WTC11 (cell line): Measurements from ENCODE around the gene TSHZ3. TPM values are rescaled to one million over a fixed set of nuclear protein-coding genes. Genes with fewer than 3 reads are reported as not detected.

ENCODE experiments used
- ATAC-seq: fragments of 200-7000 bp; cut with Tn5 transposase; 2 replicates; pipeline ENCODE4 v1.10.0; 2021; ENCODE audit warnings: mild to moderate bottlenecking, moderate library complexity
- CTCF ChIA-PET: fragments of 300-600 bp; sonication (Branson Sonifier 250); formaldehyde crosslinking; loops from one replicate; lab custom pipeline; 2021; ENCODE audit warnings: antibody characterized with exemption; lab: Charles Lee
- POLR2A ChIA-PET: fragments of 350-600 bp; sonication (Branson Sonifier 250); formaldehyde crosslinking; loops from one replicate; lab custom pipeline; 2021; ENCODE audit warnings: antibody characterized with exemption; lab: Charles Lee
- DNase-seq: peaks from one replicate; pipeline ENCODE4 v3.0.0; 2021; ENCODE audit warnings: low spot score
- H3K27ac Mint-ChIP-seq: 2 replicates; pipeline ENCODE4 v1.8.0; 2021; ENCODE audit warnings: mixed read lengths
- H3K27me3 Mint-ChIP-seq: 2 replicates; pipeline ENCODE4 v1.8.0; 2021; ENCODE audit warnings: low read depth, mild to moderate bottlenecking, moderate library complexity, mixed read lengths
- H3K36me3 Mint-ChIP-seq: 2 replicates; pipeline ENCODE4 v1.8.0; 2021; ENCODE audit warnings: mixed read lengths
- H3K4me1 Mint-ChIP-seq: 2 replicates; pipeline ENCODE4 v1.8.0; 2022; ENCODE audit warnings: mixed read lengths
- H3K4me3 Mint-ChIP-seq: 2 replicates; pipeline ENCODE4 v1.8.0; 2021; ENCODE audit warnings: mild to moderate bottlenecking, moderate library complexity, mixed read lengths
- H3K9me3 Mint-ChIP-seq: 2 replicates; pipeline ENCODE4 v1.8.0; 2021; ENCODE audit warnings: mixed read lengths
- ATF1 ChIP-seq: sonication (generic); formaldehyde crosslinking; IDR thresholded peaks from 2 replicates; pipeline ENCODE4 v1.8.1; 2023; ENCODE audit warnings: mild to moderate bottlenecking, moderate library complexity, missing genetic modification reagents
- ELF4 ChIP-seq: sonication (generic); formaldehyde crosslinking; IDR thresholded peaks from 2 replicates; pipeline ENCODE4 v1.8.1; 2022; ENCODE audit warnings: low read depth, mild to moderate bottlenecking, moderate library complexity, missing genetic modification reagents
- EMX1 ChIP-seq: fragments of 250-450 bp; sonication (Bioruptor Pico); IDR thresholded peaks from 2 replicates; pipeline ENCODE4 v1.8.0; 2021; ENCODE audit warnings: mild to moderate bottlenecking
- FOXK1 ChIP-seq: sonication (generic); formaldehyde crosslinking; IDR thresholded peaks from 2 replicates; pipeline ENCODE4 v1.8.0; 2022; ENCODE audit warnings: mild to moderate bottlenecking, moderate library complexity, missing genetic modification reagents
- IRF2 ChIP-seq: sonication (generic); formaldehyde crosslinking; IDR thresholded peaks from 2 replicates; pipeline ENCODE4 v1.8.0; 2022; ENCODE audit warnings: low read depth, missing genetic modification reagents, borderline replicate concordance
- PRRX2 ChIP-seq: fragments of 250-450 bp; sonication (Bioruptor Pico); IDR thresholded peaks from 2 replicates; pipeline ENCODE4 v1.8.0; 2021; ENCODE audit warnings: mild to moderate bottlenecking
- RORB ChIP-seq: fragments of 250-450 bp; sonication (Bioruptor Pico); IDR thresholded peaks from 2 replicates; pipeline ENCODE4 v1.9.0; 2021; ENCODE audit warnings: mild to moderate bottlenecking
- TEAD1 ChIP-seq: sonication (generic); formaldehyde crosslinking; IDR thresholded peaks from 2 replicates; pipeline ENCODE4 v1.8.0; 2022; ENCODE audit warnings: mild to moderate bottlenecking, missing genetic modification reagents
- ZNF219 ChIP-seq: sonication (generic); formaldehyde crosslinking; IDR thresholded peaks from 2 replicates; pipeline ENCODE4 v1.8.0; 2023; ENCODE audit warnings: missing genetic modification reagents, mild to moderate bottlenecking, borderline replicate concordance
- ZNF317 ChIP-seq: sonication (generic); formaldehyde crosslinking; IDR thresholded peaks from 2 replicates; pipeline ENCODE4 v1.8.1; 2023; ENCODE audit warnings: low read depth, mild to moderate bottlenecking, moderate library complexity, missing genetic modification reagents, borderline replicate concordance
- total RNA-seq: library from RNA; stranded (reverse); gene quantifications from 3 replicates; pipeline ENCODE4 v1.2.3, GENCODE V29; 2021
- TF ChIP-seq, protein P1 (sequence below): sonication (generic); formaldehyde crosslinking; IDR thresholded peaks from 2 replicates; pipeline ENCODE4 v1.8.1; 2023; ENCODE audit warnings: mild to moderate bottlenecking, missing genetic modification reagents
- TF ChIP-seq, protein P2 (sequence below): sonication (generic); formaldehyde crosslinking; IDR thresholded peaks from 2 replicates; pipeline ENCODE4 v1.8.1; 2022; ENCODE audit warnings: mild to moderate bottlenecking, moderate library complexity, missing genetic modification reagents
- TF ChIP-seq, protein P3 (sequence below): sonication (generic); formaldehyde crosslinking; IDR thresholded peaks from 2 replicates; pipeline ENCODE4 v1.8.0; 2022; ENCODE audit warnings: mild to moderate bottlenecking, missing genetic modification reagents
- TF ChIP-seq, protein P4 (sequence below): fragments of 200-600 bp; IDR thresholded peaks from 2 replicates; pipeline ENCODE4 v1.8.0; 2022; ENCODE audit warnings: antibody characterized with exemption
- TF ChIP-seq, protein P5 (sequence below): sonication (generic); formaldehyde crosslinking; conservative IDR thresholded peaks from 2 replicates; pipeline ENCODE4 v1.8.1; 2023; ENCODE audit warnings: mild to moderate bottlenecking, low read depth, missing genetic modification reagents, moderate library complexity
- TF ChIP-seq, protein P6 (sequence below): fragments of 250-450 bp; sonication (Bioruptor Pico); conservative IDR thresholded peaks from 2 replicates; pipeline ENCODE4 v1.9.0; 2021; ENCODE audit warnings: mild to moderate bottlenecking
- TF ChIP-seq, protein P7 (sequence below): fragments of 250-450 bp; sonication (Bioruptor Pico); IDR thresholded peaks from 2 replicates; pipeline ENCODE4 v1.9.0; 2021; ENCODE audit warnings: mild to moderate bottlenecking
- TF ChIP-seq, protein P8 (sequence below): sonication (generic); formaldehyde crosslinking; IDR thresholded peaks from 2 replicates; pipeline ENCODE4 v1.8.0; 2022; ENCODE audit warnings: mild to moderate bottlenecking, missing genetic modification reagents
- TF ChIP-seq, protein P9 (sequence below): sonication (generic); formaldehyde crosslinking; IDR thresholded peaks from 2 replicates; pipeline ENCODE4 v1.8.1; 2023; ENCODE audit warnings: mild to moderate bottlenecking, moderate library complexity, missing genetic modification reagents

Gene TSHZ3
- total RNA-seq, 1 experiment from 2014 or later = 21.4 TPM

DNA sequence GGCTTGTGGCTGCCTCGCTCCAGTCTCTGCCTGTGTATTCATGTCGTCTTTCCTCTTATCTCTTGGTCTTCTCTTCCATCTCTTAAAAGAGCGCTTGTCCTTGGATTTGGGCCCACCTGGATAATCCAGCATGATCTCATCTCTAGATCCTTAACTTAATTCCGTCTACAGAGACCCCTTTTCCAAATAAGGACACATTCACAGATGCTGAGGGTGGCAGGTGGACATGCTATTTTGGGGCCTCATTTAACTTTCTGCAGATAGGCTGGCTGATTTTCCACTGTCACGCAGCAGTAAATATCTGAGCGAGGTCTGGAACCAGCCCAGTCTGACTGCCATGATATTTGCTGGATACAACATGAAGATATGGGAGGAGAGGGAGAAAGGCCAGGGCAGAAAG, 41.5 kb upstream of the TSHZ3 start (continued):
- TF ChIP-seq, protein P1, sequence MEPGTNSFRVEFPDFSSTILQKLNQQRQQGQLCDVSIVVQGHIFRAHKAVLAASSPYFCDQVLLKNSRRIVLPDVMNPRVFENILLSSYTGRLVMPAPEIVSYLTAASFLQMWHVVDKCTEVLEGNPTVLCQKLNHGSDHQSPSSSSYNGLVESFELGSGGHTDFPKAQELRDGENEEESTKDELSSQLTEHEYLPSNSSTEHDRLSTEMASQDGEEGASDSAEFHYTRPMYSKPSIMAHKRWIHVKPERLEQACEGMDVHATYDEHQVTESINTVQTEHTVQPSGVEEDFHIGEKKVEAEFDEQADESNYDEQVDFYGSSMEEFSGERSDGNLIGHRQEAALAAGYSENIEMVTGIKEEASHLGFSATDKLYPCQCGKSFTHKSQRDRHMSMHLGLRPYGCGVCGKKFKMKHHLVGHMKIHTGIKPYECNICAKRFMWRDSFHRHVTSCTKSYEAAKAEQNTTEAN (CRISPR knock-in tag) = no peak

DNA sequence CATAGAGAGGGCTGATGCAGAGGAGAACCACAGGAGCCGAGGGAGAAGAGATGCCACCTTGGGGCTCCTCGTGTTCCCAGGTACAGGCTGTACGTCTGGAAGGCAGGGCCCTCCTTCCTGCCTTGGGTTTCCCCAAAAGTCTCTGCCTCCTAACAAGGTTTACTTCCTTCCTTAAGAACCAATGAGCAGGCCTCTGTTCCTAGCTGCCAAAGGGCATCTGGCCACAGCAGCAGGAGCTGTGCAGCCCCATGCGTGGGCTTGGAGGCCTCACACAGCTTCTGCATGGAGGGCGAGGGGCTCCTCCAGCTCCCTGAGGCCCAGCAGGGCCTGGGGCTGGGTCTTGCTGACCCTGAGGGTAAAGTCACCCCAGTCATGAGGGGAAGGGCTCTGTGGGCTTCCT, 40.6 kb upstream of the TSHZ3 start:
- H3K36me3 Mint-ChIP-seq = no peaks in the 10 kb centered on the region
- no peak overlapping the region for H3K27ac Mint-ChIP-seq
- DNase-seq = no peak
- ChIA-PET POLR2A (no interaction called here), CTCF (interaction anchor here (0.7 kb wide), 1 partner anchor 17 kb away, joined by 3 read pairs; no protein-coding TSS in a partner anchor)
- no peak for ATAC-seq
- no peak overlapping the region for H3K4me3 Mint-ChIP-seq
- no peaks in the 10 kb centered on the region for H3K9me3 Mint-ChIP-seq
- TF ChIP-seq, protein P2, sequence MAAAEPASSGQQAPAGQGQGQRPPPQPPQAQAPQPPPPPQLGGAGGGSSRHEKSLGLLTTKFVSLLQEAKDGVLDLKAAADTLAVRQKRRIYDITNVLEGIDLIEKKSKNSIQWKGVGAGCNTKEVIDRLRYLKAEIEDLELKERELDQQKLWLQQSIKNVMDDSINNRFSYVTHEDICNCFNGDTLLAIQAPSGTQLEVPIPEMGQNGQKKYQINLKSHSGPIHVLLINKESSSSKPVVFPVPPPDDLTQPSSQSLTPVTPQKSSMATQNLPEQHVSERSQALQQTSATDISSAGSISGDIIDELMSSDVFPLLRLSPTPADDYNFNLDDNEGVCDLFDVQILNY (CRISPR knock-in tag) = no peak
- H3K4me1 Mint-ChIP-seq = peaks cover 37% of the 10 kb centered on the region
- H3K27me3 Mint-ChIP-seq = no peaks in the 10 kb centered on the region

DNA sequence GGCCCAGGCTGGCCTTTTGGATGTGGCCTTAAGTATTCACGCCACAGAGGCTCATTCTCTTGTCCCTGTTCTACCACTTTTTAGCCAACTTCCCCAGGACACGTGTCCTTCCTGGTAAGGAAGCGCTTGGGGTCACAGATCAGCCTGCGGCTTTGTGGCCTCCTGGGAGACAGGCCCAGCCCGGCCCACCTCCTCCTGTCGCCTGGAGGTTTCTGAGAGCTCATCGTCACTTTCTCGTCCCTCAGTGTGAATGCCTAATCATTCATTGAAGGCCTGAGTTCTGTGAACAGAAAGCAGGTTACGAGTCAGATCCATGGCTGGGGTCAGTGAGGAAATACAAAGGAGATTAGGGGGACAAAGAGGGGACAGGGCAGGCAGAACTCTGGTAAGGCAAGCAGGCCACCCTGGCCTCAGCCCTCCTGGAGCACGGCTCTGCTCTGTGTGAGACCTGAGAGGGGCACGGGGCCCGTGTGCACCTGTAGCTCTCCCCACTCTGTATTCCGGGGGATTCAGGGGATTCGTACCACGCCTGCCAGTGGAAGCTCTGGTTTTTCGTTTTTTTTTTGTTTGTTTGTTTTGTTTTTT, 38.6 kb upstream of the TSHZ3 start:
- no peak for TF ChIP-seq ZNF317
- no peak for TF ChIP-seq IRF2 (CRISPR knock-in tag)
- TF ChIP-seq, protein P3, sequence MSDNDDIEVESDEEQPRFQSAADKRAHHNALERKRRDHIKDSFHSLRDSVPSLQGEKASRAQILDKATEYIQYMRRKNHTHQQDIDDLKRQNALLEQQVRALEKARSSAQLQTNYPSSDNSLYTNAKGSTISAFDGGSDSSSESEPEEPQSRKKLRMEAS (CRISPR knock-in tag) = no peak
- TF ChIP-seq, protein P4, sequence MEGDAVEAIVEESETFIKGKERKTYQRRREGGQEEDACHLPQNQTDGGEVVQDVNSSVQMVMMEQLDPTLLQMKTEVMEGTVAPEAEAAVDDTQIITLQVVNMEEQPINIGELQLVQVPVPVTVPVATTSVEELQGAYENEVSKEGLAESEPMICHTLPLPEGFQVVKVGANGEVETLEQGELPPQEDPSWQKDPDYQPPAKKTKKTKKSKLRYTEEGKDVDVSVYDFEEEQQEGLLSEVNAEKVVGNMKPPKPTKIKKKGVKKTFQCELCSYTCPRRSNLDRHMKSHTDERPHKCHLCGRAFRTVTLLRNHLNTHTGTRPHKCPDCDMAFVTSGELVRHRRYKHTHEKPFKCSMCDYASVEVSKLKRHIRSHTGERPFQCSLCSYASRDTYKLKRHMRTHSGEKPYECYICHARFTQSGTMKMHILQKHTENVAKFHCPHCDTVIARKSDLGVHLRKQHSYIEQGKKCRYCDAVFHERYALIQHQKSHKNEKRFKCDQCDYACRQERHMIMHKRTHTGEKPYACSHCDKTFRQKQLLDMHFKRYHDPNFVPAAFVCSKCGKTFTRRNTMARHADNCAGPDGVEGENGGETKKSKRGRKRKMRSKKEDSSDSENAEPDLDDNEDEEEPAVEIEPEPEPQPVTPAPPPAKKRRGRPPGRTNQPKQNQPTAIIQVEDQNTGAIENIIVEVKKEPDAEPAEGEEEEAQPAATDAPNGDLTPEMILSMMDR = no peak
- TF ChIP-seq, protein P5, sequence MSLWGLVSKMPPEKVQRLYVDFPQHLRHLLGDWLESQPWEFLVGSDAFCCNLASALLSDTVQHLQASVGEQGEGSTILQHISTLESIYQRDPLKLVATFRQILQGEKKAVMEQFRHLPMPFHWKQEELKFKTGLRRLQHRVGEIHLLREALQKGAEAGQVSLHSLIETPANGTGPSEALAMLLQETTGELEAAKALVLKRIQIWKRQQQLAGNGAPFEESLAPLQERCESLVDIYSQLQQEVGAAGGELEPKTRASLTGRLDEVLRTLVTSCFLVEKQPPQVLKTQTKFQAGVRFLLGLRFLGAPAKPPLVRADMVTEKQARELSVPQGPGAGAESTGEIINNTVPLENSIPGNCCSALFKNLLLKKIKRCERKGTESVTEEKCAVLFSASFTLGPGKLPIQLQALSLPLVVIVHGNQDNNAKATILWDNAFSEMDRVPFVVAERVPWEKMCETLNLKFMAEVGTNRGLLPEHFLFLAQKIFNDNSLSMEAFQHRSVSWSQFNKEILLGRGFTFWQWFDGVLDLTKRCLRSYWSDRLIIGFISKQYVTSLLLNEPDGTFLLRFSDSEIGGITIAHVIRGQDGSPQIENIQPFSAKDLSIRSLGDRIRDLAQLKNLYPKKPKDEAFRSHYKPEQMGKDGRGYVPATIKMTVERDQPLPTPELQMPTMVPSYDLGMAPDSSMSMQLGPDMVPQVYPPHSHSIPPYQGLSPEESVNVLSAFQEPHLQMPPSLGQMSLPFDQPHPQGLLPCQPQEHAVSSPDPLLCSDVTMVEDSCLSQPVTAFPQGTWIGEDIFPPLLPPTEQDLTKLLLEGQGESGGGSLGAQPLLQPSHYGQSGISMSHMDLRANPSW = no peak
- TF ChIP-seq, protein P6, sequence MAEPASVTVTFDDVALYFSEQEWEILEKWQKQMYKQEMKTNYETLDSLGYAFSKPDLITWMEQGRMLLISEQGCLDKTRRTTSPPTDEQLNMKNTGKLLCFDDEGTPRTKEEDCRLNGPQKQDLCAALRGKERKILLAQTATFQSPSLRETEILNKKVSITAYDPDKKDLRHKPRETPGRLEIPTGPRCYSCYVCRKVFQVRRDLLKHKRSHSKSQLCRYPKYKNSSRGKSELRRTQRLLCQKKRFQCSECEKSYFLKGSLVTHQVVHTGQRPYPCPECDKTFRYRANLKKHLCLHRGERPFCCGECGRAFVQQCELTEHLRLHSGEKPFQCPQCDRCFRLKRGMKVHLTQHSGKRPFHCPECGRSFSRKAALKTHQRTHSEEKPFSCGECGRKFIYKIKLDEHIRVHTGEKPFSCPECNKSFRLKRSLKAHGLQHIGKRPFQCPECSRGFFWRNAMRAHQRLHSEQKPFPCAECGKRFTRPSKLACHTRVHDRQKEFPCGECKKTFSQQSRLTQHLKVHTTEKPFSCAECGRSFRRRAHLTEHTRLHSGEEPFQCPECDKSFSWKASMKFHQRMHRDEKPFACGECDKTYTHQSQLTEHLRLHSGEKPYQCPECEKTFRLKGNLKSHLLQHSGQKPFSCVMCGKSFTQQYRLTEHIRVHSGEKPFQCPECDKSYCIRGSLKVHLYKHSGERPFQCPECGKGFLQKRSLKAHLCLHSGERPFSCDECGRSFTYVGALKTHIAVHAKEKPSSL (CRISPR knock-in tag) = no peak
- TF ChIP-seq, protein P7, sequence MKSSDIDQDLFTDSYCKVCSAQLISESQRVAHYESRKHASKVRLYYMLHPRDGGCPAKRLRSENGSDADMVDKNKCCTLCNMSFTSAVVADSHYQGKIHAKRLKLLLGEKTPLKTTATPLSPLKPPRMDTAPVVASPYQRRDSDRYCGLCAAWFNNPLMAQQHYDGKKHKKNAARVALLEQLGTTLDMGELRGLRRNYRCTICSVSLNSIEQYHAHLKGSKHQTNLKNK (CRISPR knock-in tag) = no peak
- TF ChIP-seq, protein P8, sequence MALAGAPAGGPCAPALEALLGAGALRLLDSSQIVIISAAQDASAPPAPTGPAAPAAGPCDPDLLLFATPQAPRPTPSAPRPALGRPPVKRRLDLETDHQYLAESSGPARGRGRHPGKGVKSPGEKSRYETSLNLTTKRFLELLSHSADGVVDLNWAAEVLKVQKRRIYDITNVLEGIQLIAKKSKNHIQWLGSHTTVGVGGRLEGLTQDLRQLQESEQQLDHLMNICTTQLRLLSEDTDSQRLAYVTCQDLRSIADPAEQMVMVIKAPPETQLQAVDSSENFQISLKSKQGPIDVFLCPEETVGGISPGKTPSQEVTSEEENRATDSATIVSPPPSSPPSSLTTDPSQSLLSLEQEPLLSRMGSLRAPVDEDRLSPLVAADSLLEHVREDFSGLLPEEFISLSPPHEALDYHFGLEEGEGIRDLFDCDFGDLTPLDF (CRISPR knock-in tag) = no peak
- TF ChIP-seq FOXK1 (CRISPR knock-in tag) = no peak
- TF ChIP-seq, protein P9, sequence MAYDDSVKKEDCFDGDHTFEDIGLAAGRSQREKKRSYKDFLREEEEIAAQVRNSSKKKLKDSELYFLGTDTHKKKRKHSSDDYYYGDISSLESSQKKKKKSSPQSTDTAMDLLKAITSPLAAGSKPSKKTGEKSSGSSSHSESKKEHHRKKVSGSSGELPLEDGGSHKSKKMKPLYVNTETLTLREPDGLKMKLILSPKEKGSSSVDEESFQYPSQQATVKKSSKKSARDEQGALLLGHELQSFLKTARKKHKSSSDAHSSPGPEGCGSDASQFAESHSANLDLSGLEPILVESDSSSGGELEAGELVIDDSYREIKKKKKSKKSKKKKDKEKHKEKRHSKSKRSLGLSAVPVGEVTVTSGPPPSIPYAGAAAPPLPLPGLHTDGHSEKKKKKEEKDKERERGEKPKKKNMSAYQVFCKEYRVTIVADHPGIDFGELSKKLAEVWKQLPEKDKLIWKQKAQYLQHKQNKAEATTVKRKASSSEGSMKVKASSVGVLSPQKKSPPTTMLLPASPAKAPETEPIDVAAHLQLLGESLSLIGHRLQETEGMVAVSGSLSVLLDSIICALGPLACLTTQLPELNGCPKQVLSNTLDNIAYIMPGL = no peak
- TF ChIP-seq ELF4 = no peak
- TF ChIP-seq TEAD1 (CRISPR knock-in tag) = no peak
- TF ChIP-seq EMX1 = no peak
- TF ChIP-seq RORB (CRISPR knock-in tag) = no peak
- no peak for TF ChIP-seq ATF1 (CRISPR knock-in tag)
- TF ChIP-seq ZNF219 (CRISPR knock-in tag) = no peak
- no peak for TF ChIP-seq PRRX2 (CRISPR knock-in tag)
- Mint-ChIP-seq H3K27me3 (no peaks in the 10 kb centered on the region), H3K9me3 (peaks cover 5% of the 10 kb centered on the region), H3K36me3 (peaks cover 13% of the 10 kb centered on the region), H3K27ac (peak overlapping the region; percentile 67), H3K4me1 (peaks cover 32% of the 10 kb centered on the region), H3K4me3 (no peak overlapping the region)
- POLR2A ChIA-PET = no interaction called here
- ATAC-seq (no peak), DNase-seq (no peak)
- CTCF ChIA-PET = no interaction called here
